B cell (primary cell): ENCODE results near the gene PLAAT3.

Experiments used
- CTCF ChIP-seq: fragments of 200-600 bp; IDR thresholded peaks from one replicate; pipeline ENCODE4 v1.8.0; 2022; ENCODE audit warnings: antibody characterized with exemption, mild to moderate bottlenecking
- EZH2 ChIP-seq: IDR thresholded peaks from 2 replicates; pipeline ENCODE4 v1.6.1; 2012; ENCODE audit warnings: borderline replicate concordance, low read depth, mild to moderate bottlenecking, moderate library complexity, low read length; ENCODE audit not compliant: insufficient read depth, poor library complexity, severe bottlenecking

GRCh38 chr11:63527667-63528066 is 86.6 kb downstream of the PLAAT3 start:
- TF ChIP-seq CTCF (no peak), EZH2 (no peak)
